H1 (cell line): Measurements from ENCODE around the gene COPZ2. TPM values are rescaled to one million over a fixed set of nuclear protein-coding genes. Genes with fewer than 3 reads are reported as not detected.

ENCODE experiments used
- CHD1 ChIP-seq: IDR thresholded peaks from 2 replicates; pipeline ENCODE4 v1.6.1; 2012; ENCODE audit warnings: low read depth, low read length, improper control_type of control experiment
- PHF8 ChIP-seq: fragments of 200-600 bp; sonication (generic); conservative IDR thresholded peaks from 2 replicates; pipeline ENCODE4 v1.7.1; 2012; ENCODE audit warnings: low read depth, mild to moderate bottlenecking, inconsistent platforms, low read length, moderate library complexity
- POLR2AphosphoS5 ChIP-seq: IDR thresholded peaks from 2 replicates; pipeline ENCODE4 v1.6.1; 2011; ENCODE audit warnings: low read depth, low read length
- TEAD4 ChIP-seq: IDR thresholded peaks from 2 replicates; pipeline ENCODE4 v1.6.1; 2012; ENCODE audit warnings: low read depth, low read length, inconsistent platforms, mixed read lengths
- polyA plus RNA-seq, 7 experiments: library from polyadenylated mRNA; depleted of rRNA in 3 of 7; stranded (reverse) in 5 of 7; unstranded in 2 of 7; fragments of >200 nt in 5 of 7; fragments of 200-250 nt in 2 of 7; gene quantifications; 1 replicate in 5 of 7; 2 replicates in 1 of 7; 4 replicates in 1 of 7; pipeline versions ENCODE4 v1.2.1 to v1.2.3, GENCODE V29; 2011 to 2013; ENCODE audit warnings: missing spikeins in 2 of 7, mixed read lengths in 2 of 7
- total RNA-seq: library from RNA; stranded (reverse); fragmentation: NEBNext Ultra II Directional; extraction: Animal tissue kit (Norgen Biotek cat#: 25700); gene quantifications from 2 replicates; pipeline ENCODE4 v1.2.1, GENCODE V29; 2021
- TF ChIP-seq, protein P1 (sequence below): fragments of 300-600 bp; sonication (generic); IDR thresholded peaks from 2 replicates; pipeline ENCODE4 v1.7.1; 2012; ENCODE audit warnings: low read length, moderate library complexity, mild to moderate bottlenecking, inconsistent platforms; ENCODE audit not compliant: insufficient replicate concordance

The COPZ2 gene
- total and polyA plus RNA-seq, 2 of the 8 experiments (the other 6 are each of a cell fraction or from before 2014, with no cell fraction given), result 0.24 TPM; not detected in 1

DNA sequence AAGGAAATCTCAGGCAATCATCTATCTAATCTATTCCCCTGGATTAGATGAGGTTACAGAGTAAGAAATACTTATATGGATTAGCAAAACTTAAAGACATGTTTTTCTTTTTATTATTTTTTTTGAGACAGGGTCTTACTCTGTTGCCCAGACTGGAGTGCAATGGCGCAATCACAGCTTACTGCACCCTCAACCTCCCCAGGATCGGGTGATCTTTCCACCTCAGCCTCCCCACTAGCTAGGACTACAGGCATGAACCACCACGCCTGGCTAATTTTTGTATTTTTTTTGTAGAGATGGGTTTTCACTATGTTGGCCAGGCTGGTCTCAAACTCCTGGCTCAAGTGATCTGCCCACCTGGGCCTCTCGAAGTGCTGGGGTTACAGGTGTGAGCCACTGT lies 7.3 kb upstream of the COPZ2 start (continued):
- TF ChIP-seq, protein P1, sequence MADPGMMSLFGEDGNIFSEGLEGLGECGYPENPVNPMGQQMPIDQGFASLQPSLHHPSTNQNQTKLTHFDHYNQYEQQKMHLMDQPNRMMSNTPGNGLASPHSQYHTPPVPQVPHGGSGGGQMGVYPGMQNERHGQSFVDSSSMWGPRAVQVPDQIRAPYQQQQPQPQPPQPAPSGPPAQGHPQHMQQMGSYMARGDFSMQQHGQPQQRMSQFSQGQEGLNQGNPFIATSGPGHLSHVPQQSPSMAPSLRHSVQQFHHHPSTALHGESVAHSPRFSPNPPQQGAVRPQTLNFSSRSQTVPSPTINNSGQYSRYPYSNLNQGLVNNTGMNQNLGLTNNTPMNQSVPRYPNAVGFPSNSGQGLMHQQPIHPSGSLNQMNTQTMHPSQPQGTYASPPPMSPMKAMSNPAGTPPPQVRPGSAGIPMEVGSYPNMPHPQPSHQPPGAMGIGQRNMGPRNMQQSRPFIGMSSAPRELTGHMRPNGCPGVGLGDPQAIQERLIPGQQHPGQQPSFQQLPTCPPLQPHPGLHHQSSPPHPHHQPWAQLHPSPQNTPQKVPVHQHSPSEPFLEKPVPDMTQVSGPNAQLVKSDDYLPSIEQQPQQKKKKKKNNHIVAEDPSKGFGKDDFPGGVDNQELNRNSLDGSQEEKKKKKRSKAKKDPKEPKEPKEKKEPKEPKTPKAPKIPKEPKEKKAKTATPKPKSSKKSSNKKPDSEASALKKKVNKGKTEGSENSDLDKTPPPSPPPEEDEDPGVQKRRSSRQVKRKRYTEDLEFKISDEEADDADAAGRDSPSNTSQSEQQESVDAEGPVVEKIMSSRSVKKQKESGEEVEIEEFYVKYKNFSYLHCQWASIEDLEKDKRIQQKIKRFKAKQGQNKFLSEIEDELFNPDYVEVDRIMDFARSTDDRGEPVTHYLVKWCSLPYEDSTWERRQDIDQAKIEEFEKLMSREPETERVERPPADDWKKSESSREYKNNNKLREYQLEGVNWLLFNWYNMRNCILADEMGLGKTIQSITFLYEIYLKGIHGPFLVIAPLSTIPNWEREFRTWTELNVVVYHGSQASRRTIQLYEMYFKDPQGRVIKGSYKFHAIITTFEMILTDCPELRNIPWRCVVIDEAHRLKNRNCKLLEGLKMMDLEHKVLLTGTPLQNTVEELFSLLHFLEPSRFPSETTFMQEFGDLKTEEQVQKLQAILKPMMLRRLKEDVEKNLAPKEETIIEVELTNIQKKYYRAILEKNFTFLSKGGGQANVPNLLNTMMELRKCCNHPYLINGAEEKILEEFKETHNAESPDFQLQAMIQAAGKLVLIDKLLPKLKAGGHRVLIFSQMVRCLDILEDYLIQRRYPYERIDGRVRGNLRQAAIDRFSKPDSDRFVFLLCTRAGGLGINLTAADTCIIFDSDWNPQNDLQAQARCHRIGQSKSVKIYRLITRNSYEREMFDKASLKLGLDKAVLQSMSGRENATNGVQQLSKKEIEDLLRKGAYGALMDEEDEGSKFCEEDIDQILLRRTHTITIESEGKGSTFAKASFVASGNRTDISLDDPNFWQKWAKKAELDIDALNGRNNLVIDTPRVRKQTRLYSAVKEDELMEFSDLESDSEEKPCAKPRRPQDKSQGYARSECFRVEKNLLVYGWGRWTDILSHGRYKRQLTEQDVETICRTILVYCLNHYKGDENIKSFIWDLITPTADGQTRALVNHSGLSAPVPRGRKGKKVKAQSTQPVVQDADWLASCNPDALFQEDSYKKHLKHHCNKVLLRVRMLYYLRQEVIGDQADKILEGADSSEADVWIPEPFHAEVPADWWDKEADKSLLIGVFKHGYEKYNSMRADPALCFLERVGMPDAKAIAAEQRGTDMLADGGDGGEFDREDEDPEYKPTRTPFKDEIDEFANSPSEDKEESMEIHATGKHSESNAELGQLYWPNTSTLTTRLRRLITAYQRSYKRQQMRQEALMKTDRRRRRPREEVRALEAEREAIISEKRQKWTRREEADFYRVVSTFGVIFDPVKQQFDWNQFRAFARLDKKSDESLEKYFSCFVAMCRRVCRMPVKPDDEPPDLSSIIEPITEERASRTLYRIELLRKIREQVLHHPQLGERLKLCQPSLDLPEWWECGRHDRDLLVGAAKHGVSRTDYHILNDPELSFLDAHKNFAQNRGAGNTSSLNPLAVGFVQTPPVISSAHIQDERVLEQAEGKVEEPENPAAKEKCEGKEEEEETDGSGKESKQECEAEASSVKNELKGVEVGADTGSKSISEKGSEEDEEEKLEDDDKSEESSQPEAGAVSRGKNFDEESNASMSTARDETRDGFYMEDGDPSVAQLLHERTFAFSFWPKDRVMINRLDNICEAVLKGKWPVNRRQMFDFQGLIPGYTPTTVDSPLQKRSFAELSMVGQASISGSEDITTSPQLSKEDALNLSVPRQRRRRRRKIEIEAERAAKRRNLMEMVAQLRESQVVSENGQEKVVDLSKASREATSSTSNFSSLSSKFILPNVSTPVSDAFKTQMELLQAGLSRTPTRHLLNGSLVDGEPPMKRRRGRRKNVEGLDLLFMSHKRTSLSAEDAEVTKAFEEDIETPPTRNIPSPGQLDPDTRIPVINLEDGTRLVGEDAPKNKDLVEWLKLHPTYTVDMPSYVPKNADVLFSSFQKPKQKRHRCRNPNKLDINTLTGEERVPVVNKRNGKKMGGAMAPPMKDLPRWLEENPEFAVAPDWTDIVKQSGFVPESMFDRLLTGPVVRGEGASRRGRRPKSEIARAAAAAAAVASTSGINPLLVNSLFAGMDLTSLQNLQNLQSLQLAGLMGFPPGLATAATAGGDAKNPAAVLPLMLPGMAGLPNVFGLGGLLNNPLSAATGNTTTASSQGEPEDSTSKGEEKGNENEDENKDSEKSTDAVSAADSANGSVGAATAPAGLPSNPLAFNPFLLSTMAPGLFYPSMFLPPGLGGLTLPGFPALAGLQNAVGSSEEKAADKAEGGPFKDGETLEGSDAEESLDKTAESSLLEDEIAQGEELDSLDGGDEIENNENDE, result no peak
- no peak for TF ChIP-seq CHD1
- no peak for TF ChIP-seq TEAD4
- TF ChIP-seq PHF8, result no peak
- no peak for TF ChIP-seq POLR2AphosphoS5
